ENCODE results near the gene MTA3.
A peak's percentile ranks its signal among the peaks of the same experiment; 100 is the strongest.
"Not testable (repeated sequence)": the region's sequence is repeated elsewhere in the genome, so short reads cannot be mapped to it uniquely, and the experiment has no call there.

Gene MTA3

DNA sequence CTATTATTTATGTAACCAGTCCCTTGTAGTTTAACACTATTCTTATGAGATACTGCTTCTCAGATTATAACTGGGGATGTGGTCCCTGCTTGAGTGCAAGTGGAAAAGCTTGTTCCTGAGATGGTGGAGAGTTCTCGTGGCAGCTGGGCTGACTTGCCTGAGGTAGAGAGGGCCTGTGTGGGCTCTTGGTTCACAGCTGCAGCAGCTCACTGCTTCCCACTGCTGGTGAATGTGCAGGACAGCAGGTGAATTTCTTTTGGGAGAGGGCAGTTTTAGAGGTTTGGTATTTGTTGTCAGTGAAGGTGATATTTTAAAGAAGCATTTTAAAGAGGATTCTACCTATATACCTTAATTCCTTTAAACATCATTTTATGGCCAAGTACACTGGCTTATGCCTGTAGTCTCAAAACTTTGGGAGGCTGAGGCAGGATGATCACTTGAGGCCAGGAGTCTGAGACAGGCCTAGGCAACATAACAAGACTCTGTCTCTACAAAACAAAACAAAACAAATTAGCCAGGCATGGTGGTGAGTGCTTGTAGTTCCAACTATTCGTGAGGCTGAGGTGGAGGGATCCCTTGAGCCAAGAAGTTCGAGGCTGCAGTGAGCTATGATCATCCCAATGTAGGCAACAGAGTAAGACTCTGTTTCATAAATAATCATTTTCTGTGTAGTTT is 94.8 kb downstream of the MTA3 start:
- DNase-seq (ENCODE audit: low spot score) = peak; percentile 52

DNA sequence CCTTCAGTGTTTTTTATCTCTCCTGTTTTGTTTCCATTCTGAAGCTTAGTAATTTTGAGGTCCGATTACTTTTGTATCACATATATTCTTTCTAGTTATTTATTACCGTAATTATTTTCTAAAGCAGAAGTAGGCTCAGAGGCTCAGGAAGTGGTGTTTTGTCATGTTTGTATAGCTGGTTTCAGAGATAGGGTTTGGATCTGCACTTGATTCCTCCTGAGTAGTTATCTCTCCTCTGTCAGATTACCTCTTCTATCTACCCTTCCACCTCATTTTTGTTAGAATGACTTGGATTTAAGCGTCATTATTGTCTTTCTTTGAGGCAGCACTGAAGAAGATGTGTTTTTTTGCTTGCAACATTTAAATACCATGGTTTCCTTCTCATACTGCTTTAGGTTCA is 95.4 kb downstream of the MTA3 start:
- DNase-seq (ENCODE audit: low spot score) = no peak

DNA sequence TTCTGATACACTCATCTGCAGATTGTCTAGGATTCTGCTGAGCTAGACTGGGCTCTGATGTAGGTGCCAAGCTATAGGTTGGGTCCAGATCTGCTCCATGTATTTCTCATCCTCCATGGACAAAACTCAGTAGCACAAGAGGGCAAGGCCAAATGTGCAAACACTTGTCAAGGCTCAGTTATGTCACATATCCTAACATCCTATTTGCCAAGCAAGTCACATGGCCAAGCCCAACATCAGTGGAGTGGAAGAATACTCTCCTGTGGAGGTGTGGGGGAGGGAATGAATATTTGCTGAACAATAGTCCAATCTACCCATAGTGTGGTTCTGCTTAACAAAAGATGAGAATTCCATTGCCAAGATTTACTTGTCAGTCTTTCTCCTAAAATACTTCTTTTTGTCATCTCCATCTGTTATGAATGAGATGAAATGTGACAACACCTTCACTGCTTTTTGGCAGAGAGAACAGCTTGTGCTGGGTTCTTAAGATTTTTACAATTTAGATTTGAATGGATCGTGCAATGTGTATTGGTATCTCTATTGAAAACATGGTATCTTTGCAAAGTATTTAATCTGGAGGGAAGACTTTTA is 105.7 kb downstream of the MTA3 start:
- no peak for DNase-seq (ENCODE audit: low spot score)

DNA sequence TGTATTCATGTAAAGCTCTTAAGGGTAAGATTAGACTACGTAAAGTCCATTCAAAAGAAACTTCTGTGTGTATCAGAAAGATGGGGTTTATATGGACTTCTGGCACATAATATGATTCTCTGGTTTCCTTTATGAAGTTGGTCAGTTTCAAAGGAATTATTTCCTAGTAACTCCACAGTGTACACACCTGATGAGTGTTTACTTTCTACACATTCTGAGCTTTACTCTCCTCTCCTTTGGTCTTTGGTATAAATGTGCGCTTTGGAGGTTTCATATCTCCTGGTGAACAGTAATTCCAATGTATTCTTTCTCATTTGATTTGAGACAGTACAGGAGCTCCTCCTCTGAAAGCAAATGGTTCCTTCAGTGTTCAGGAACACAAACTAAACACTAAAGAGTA is 107.4 kb downstream of the MTA3 start:
- no peak for DNase-seq (ENCODE audit: low spot score)

DNA sequence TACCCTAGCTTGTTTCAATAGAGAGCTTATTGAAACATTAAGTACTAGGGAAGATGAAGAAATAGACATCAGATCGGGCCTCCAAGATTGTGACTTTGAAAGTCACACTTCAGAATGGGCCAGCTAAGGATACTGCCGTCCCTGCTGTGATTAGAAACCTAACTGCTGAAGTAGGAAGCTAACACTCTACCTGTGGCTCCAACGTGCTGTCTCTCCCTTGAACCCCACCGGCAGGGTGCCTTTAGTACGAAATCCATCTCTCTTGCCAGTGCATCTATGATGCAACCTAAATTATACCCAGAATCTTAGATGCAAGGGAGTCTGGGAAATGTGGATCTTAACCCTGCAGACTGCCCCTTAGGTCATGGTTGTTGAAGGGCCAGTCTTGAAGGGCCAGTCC is 116.9 kb downstream of the MTA3 start:
- DNase-seq (ENCODE audit: low spot score) = no peak

DNA sequence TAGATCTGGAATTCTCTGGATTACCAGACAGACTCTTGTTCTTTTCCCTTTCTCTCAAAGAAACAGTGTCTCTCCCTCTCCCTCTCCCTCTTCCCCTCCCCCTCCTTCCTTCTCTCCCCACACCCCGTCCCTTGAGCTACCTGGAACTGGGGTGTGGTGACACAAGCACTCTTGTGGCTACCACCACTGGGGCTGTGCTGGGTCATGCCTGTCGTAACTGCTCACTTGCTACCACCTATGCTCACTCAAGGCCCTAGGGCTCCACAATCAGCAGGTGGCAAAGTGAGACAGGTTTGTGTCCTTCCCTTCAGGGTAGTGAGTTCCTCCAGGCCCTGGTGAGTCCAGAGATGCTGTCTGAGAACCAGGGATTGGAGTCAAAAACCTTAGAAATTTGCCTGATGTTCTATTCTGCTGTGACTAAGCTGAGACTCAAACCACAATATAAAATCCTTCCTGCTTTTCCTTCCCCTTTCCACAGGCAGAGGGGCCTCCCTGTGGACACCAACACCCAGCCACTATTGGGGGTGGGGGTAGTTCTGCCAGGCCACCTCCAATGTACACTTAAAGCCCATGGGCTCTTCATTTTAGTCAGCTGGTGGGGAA is 124.7 kb downstream of the MTA3 start:
- DNase-seq (ENCODE audit: low spot score) = no peak

DNA sequence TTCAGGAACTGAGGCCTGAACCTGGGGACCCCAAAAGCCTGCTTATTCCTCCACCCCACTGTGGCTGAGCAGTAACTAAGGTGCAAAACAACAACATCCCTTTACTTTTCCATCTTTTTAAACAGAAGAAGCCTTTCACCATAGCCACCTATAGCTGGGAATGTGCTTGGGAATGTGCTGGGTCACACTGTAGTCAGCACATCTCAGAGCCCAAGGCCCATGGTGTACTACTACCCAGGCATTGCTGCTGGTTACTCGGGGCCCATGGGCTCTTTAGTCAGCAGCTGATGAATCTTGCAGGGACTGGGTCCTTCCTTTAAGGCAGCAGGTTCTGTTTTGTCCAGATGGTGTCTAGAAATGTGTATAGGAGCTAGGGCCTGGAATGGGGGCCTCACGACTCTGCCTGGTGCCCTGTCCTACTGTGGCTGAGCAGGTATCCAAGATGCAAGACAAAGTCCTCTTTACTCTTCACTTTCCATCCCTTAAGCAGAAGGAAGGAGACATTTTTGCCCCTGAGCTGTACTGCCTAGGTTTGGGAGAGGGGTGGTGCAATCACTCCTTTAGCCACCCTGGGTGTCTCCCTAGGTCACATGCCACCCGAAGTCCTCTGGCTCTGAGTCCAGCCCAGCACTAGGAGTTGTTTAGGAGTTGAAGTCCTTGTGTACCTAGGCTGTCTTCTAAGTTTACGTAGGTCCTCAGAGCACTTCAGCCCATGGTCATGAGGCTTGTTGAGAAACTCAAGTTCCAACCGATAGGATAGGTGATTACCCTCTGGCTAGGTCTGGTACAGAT is 125.5 kb downstream of the MTA3 start:
- no peak for DNase-seq (ENCODE audit: low spot score)

DNA sequence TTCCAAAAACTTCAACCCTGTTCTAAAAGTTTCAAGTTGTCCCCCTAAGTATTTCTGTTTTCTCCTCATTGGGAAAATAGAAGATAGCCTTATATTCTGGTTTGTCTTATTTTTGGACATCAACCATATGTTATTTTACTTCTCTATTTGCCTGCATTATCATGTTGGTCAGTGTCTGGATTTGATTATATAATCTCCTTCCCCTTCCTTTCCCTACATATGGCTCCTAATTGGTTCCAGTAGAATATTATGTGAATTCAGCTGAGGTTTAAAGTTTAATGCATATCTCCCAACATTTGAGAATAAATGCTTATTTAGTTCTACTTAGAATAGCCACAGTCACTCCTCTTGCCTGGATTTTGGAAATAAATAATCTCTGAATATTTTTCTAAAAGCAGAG is 128.6 kb downstream of the MTA3 start:
- no peak for DNase-seq (ENCODE audit: low spot score)

DNA sequence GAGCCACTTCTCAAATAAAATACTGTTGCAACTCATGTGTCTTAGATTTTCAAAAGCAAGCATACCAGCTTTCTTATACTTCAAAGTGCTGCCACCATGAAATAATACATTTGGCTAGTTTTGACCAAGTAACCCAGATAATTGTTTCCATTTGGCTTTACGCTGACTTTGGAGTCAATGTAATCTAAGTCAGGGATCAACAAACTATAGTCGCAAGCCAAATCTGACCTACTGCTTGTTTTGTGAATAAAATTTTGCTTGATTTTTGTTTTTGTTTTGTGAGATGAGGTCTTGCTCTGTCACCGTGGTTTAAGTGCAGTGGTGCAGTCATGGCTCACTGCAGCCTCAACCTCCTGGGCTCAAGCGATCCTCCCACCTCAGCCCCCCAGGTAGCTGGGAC is 130.5 kb downstream of the MTA3 start:
- no peak for DNase-seq (ENCODE audit: low spot score)

DNA sequence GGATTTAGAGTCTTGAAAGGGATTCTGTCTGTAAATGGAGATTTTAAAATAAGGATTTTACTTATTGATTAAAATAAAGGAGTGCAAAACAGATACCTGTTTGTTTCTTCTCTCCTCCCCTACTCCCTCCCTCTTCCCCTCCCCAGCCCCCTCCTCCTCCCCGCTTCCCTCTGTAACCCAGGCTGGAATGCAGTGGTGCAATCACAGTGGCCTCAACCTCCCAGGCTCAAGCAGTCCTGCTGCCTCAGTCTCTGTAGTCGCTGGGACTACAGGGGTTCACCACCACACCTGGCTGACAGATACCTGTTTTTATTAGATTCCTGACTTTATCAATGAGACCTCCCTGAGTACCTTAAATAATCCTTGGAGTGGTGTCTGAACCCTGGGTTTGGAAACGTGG is 138.4 kb downstream of the MTA3 start:
- no peak for DNase-seq (ENCODE audit: low spot score)

DNA sequence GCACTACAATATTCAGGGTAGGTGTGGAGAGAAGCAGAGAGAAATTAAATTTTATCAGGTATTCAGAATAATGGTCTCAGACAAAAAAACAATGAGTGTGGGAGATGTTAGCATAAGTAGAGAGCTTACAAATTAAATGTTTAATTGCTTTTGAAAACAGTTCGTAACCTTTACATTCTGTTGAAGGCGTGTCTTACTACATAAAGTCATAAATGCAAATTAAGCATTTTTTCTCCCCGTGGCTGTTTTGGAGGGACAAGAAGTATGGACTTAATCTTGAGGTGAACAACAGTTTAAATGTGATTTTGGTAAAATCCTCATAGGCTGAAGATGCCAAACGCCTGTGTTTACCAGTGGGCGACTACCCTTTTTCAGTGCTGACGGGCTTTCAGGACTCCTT is 139.7 kb downstream of the MTA3 start:
- no peak for DNase-seq (ENCODE audit: low spot score)

DNA sequence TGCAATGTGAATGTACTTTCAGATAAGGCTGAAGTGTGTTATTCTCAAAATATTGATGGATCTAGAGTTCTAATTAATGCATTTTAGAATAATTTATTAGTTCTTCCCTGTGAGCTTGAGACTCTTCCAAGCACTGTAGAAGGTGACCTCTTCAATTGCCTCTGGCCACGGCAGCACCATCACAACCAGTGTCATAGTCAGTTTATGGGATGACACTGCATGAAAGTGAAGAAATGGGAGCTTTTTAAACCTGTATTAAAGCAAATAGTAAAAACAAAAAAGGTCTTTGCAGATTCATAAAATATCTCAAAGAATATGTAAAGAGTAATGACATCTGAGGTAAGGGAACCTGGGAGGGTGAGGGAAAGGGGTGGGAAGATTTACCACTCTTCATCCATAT is 143.5 kb downstream of the MTA3 start:
- no peak for DNase-seq (ENCODE audit: low spot score)

DNA sequence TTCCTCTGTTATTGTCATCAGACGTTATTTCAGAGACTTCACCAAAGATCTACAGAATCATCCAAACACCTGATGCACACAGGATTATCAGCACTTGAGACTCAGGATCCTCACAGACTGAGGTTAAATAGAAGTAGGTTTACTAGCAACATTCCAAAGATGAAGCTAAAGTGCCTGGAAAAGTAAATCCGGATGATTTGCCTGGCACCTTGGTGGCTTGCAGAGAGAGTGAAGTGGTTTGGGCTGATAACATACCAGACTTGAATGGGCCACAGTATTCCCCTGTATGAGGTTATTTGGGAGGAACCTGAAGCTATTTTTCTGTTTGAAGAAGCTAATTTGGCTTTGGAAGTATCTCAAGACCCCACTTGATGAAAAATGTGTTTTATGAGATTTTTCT is 144.5 kb downstream of the MTA3 start:
- DNase-seq (ENCODE audit: low spot score) = no peak

DNA sequence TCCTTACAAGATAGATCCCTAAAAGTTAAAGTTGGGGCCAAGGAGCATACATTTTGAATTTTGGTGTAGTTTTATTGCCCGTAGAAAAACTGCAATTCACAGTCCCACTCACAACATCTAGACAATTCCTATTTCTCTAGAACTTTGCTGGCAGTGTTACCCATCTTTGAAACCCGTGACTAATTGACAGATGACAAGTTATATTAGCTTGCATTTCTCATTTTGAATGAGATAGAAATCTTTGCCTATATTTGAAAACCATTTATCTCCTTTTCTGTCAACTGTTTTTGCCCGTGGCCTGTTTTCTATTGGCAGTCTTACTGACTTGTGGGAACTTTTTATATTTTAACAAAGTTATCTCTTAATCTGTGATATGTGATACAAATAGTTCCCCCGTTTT is 145.5 kb downstream of the MTA3 start:
- DNase-seq (ENCODE audit: low spot score) = no peak

DNA sequence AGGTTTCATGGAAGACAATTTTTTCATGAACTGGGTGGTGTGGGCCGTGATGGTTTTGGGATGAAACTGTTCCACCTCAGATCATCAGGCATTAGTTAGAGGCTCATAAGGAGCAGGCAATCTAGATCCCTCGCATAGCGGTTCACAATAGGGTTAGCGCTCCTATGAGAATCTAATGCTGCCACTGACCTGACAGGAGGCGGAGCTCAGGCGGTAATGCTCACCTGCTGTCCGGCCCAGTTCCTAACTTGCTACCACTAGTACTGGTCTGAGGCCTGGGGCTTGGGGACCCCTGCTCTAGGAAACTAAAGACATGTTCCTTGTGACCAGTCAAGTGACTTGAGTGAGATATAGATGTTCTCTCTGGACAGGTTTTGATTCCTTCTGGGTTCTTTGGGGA is 146.3 kb downstream of the MTA3 start:
- DNase-seq (ENCODE audit: low spot score) = no peak

DNA sequence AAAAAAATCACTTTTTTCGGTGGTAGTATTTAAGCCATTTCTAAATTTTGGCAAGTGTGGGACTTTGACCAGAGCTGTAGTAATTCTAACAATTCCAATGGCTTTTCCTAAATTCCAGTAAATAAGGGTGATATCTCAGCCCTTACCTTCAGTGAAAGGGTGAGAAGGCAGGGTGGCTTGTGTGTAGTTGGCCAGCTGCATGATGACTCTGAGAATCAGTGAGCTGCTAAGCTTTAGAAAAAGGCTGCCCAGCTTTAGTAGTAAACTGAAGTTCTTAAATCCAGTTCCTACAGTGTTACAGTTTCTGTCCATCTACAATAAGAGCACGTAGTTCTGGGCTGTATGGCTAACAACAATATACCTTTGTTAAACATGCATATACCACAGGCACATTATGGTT is 153.5 kb downstream of the MTA3 start:
- DNase-seq (ENCODE audit: low spot score) = no peak

DNA sequence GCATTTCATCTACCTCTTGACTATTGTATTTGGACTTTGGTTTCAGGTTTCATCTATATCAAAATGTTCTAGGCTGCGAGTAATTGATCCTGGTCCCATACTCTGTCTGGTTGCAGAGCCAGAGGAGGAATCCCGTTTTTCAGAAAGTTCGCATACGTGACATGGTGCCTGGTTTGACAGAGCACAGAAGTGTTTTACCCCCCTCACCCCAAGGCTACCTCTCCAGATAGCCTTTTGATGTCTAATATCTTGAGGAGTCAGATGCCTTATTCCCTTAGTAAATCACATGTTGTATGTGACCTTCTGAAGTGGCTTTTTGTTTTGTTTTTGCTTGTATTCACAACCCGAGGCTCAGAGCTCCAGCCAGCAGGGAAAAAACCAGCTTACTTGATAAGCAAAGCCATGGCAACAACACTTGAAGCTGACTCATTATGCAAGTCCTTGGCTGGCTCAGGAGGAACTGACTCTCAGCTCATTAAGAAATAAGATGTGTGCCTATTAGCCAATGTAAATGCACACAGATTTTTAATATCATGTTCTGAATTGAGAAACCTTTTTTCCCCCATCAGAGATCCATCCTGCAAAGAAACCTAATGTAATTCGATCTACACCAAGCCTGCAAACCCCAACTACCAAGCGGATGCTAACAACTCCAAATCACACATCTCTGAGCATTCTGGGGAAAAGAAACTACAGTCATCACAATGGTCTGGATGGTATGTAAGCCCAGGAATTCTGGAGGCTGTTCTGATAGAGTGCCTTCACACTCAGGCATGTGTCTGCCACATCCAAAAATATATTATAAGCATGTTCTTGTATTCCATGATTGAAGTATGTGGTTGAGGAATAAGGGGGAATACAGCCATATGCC is 154.1 kb downstream of the MTA3 start:
- DNase-seq (ENCODE audit: low spot score) = no peak

DNA sequence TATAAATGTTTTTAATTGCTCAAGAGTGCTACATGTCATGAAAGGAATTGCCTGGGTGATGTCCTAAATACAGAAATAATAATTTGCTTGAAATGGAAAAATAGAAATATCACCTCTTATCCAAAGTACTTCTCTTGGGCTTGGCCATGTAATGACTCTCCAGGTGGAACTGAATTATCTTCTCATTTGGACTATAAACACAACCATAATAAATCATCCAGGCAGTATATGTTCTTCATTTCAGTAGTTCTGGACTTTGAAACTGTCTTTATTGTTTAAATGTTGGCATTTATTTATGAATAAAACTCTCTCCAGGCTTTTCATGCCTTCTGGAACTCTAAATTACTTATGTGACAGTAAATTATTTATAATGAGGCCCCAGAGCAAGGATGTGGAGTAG is 155.0 kb downstream of the MTA3 start:
- DNase-seq (ENCODE audit: low spot score) = no peak

DNA sequence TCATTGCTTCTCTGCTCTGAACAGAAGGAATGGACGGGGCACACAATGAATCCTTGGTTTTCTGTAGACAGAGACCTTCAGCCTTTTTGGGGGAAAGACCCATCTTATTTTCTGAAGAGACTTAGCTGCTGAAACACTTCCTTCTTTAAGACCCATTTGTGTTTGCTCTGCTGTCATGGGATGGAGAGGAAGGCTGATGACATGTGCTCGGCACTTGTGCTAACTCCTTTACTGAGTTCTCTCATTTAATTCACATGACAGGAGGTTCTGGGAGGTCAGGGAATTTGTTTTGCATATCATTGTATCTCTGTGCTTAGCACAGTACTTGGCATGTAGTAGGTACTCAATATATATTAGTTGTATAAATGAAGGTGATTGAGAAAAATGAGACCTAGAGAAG is 156.5 kb downstream of the MTA3 start:
- no peak for DNase-seq (ENCODE audit: low spot score)

DNA sequence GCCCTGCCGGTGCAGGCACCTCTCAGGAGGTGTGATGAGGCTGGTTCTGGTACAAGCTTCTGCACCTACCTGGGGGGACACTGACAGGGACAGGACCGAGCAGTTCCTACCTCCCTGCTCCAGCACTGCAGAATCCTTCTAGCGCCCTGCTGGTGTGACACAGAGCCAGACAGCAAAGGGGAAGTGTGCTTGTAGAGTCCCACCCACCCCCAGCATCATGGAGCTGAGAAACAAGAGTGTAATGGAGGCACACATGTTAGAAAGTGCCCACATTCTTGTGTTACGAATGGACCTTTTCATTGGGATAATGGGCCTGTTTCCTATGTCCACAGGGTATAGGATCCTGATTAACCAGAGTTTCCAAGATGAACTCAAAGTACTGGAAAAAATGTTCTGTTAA is 157.2 kb downstream of the MTA3 start:
- DNase-seq (ENCODE audit: low spot score) = no peak

DNA sequence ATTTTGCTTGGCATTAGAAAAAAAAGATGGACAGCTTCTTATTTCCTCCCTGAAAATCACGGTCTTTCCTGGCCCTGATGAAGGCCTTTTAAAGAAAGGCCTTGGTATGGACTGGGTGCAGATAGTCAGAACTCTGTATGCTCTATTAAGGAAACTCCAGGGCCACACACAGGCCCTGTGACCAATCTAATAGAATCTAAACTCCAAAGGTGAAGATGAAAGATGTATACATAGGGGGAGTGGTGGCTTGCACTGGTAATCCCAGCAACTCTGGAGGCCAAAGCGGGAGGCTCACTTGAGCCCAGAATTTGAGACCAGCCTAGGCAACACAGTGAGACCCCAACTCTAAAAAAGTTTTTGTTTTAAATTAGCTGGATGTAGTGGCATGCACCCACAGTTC is 158.2 kb downstream of the MTA3 start:
- DNase-seq (ENCODE audit: low spot score) = no peak

DNA sequence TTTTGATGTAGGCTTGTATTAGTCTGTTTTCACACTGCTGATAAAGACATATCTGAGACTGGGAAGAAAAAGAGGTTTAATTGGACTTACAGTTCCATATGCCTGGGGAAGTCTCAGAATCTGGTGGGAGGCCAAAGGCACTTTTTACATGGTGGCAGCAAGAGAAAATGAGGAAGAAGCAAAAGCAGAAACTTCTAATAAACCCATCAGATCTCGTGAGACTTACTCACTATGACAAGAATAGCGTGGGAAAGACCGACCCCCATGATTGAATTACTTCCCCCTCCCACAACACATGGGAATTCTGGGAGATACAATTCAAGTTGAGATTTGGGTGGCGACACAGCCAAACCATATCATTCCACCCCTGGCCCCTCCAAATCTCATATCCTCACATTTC is 162.9 kb downstream of the MTA3 start:
- not testable (repeated sequence) for DNase-seq (ENCODE audit: low spot score)
